Measurements from ENCODE around the gene TCP1. TPM values are rescaled to one million over a fixed set of nuclear protein-coding genes. Genes with fewer than 3 reads are reported as not detected.
A peak's percentile ranks its signal among the peaks of the same experiment; 100 is the strongest.

TCP1 gene
- total RNA-seq, 1 experiment from 2014 or later = 528 TPM

DNA sequence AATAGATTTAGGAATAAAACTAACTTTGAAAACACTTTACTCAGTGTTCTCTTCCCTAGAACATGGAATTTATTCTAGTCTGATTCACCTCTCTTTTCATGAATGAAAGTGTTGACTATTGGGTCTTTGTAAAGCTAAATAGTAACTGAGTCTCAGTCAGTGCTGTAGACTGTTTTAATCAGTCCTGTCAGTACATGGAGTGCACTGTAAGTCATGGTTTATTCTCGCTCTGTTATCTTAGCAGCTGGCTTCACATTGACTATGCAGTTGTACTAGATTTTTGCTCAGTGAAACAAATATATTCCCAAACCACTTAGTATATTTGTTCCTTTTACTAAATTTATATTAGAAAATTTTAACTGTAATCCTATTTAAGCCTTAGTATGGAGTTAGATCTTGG is 42.6 kb downstream of the TCP1 start:
- ChIA-PET POLR2A (ENCODE audit: low non-redundant PET) (no interaction called here), CTCF (interaction anchor here (0.5 kb wide), 1 partner anchor 20 kb away, joined by 3 read pairs; the partner anchor contains the start of gene WTAP)
- intact Hi-C loops (cut with micrococcal nuclease; ENCODE audit: unreplicated experiment) = no loop called here
- no peaks in the 10 kb centered on the region for H3K4me1 ChIP-seq (ENCODE audit: insufficient read depth, low read length, poor library complexity, severe bottlenecking)
- peaks cover 100% of the 10 kb centered on the region for H3K36me3 ChIP-seq (ENCODE audit: insufficient read depth, low read length, poor library complexity, severe bottlenecking)
- BruUV-seq (replicated peaks) = no TSS peak
- no peaks in the 10 kb centered on the region for H3K27me3 ChIP-seq (replicated peaks; ENCODE audit: insufficient read depth, low read depth, low read length, poor library complexity)
- DNase-seq (ENCODE audit: low spot score) = no peak
- H3K4me3 ChIP-seq (ENCODE audit: low read depth, low read length, poor library complexity, severe bottlenecking) = no peak overlapping the region
- H3K9me3 ChIP-seq (ENCODE audit: low read depth, low read length, poor library complexity, severe bottlenecking) = no peaks in the 10 kb centered on the region
- no peak overlapping the region for H3K27ac ChIP-seq (ENCODE audit: low read depth, low read length, poor library complexity, severe bottlenecking)
- TF ChIP-seq, protein P1, sequence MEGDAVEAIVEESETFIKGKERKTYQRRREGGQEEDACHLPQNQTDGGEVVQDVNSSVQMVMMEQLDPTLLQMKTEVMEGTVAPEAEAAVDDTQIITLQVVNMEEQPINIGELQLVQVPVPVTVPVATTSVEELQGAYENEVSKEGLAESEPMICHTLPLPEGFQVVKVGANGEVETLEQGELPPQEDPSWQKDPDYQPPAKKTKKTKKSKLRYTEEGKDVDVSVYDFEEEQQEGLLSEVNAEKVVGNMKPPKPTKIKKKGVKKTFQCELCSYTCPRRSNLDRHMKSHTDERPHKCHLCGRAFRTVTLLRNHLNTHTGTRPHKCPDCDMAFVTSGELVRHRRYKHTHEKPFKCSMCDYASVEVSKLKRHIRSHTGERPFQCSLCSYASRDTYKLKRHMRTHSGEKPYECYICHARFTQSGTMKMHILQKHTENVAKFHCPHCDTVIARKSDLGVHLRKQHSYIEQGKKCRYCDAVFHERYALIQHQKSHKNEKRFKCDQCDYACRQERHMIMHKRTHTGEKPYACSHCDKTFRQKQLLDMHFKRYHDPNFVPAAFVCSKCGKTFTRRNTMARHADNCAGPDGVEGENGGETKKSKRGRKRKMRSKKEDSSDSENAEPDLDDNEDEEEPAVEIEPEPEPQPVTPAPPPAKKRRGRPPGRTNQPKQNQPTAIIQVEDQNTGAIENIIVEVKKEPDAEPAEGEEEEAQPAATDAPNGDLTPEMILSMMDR (conservative IDR thresholded peaks at IDR 0.05; ENCODE audit: low read depth, low read length) = no peak
- no peak for TF ChIP-seq EZH2 (IDR thresholded peaks at IDR 0.05; ENCODE audit: borderline replicate concordance, low read depth, low read length, poor library complexity, severe bottlenecking)

DNA sequence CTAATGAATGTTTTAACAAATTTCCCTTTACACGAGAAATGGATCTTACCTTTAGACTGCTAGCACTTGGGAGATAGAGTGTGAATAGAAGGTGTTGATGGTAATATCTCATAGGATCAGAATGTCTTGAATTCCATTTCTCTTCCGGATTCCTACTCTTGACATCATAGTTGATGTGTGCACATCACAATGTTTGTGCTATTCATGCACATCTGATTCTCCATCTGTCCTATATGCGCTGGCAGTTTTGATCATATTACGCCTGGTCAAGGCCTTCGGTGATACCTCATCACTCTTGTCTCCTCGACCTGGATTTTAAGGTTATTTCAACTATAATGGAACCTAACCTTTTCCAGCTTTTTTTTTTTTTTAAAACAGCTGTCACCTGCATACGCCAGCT is 44.3 kb downstream of the TCP1 start:
- Histone ChIP-seq H3K4me1 (ENCODE audit: insufficient read depth, low read length, poor library complexity, severe bottlenecking) (no peaks in the 10 kb centered on the region), H3K27ac (ENCODE audit: low read depth, low read length, poor library complexity, severe bottlenecking) (no peak overlapping the region), H3K36me3 (ENCODE audit: insufficient read depth, low read length, poor library complexity, severe bottlenecking) (peaks cover 100% of the 10 kb centered on the region), H3K27me3 (replicated peaks; ENCODE audit: insufficient read depth, low read depth, low read length, poor library complexity) (no peaks in the 10 kb centered on the region), H3K9me3 (ENCODE audit: low read depth, low read length, poor library complexity, severe bottlenecking) (no peaks in the 10 kb centered on the region), H3K4me3 (ENCODE audit: low read depth, low read length, poor library complexity, severe bottlenecking) (no peak overlapping the region)
- BruUV-seq (replicated peaks) = no TSS peak
- CTCF ChIA-PET = no interaction called here
- intact Hi-C loops (cut with micrococcal nuclease; ENCODE audit: unreplicated experiment) = no loop called here
- no peak for TF ChIP-seq EZH2 (IDR thresholded peaks at IDR 0.05; ENCODE audit: borderline replicate concordance, low read depth, low read length, poor library complexity, severe bottlenecking)
- TF ChIP-seq, protein P1 (conservative IDR thresholded peaks at IDR 0.05; ENCODE audit: low read depth, low read length) = no peak
- no peak for DNase-seq (ENCODE audit: low spot score)
- POLR2A ChIA-PET (ENCODE audit: low non-redundant PET) = no interaction called here

DNA sequence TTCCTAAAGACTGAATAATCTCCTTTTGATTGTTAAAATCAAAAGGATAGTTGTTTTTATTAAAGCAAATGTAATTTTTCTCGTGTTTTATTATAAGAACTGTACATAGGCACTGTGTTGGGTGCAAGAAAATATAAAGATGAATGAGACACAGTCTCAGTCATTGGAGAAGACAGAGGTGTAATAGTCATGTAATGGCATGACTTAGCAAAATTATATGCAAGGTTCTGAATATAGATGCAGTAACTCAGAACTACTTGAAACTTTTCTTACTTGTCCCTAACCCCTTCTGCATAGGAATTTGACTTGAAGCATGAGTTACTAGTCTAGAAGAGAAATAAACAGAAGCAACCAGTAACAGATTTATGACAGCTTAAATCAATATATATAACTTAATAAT is 47.2 kb downstream of the TCP1 start:
- no peak for DNase-seq (ENCODE audit: low spot score)
- BruUV-seq (replicated peaks) = no TSS peak
- POLR2A ChIA-PET (ENCODE audit: low non-redundant PET) = no interaction called here
- Histone ChIP-seq H3K27ac (ENCODE audit: low read depth, low read length, poor library complexity, severe bottlenecking) (peak overlapping the region; percentile 18), H3K4me1 (ENCODE audit: insufficient read depth, low read length, poor library complexity, severe bottlenecking) (peaks cover 8% of the 10 kb centered on the region), H3K9me3 (ENCODE audit: low read depth, low read length, poor library complexity, severe bottlenecking) (no peaks in the 10 kb centered on the region), H3K27me3 (replicated peaks; ENCODE audit: insufficient read depth, low read depth, low read length, poor library complexity) (no peaks in the 10 kb centered on the region), H3K4me3 (ENCODE audit: low read depth, low read length, poor library complexity, severe bottlenecking) (no peak overlapping the region), H3K36me3 (ENCODE audit: insufficient read depth, low read length, poor library complexity, severe bottlenecking) (peaks cover 95% of the 10 kb centered on the region)
- intact Hi-C loops (cut with micrococcal nuclease; ENCODE audit: unreplicated experiment) = no loop called here
- TF ChIP-seq, protein P1 (conservative IDR thresholded peaks at IDR 0.05; ENCODE audit: low read depth, low read length) = no peak
- TF ChIP-seq EZH2 (IDR thresholded peaks at IDR 0.05; ENCODE audit: borderline replicate concordance, low read depth, low read length, poor library complexity, severe bottlenecking) = no peak
- CTCF ChIA-PET = no interaction called here
